ENCODE measurements around the gene CEBPA.

CEBPA gene

DNA sequence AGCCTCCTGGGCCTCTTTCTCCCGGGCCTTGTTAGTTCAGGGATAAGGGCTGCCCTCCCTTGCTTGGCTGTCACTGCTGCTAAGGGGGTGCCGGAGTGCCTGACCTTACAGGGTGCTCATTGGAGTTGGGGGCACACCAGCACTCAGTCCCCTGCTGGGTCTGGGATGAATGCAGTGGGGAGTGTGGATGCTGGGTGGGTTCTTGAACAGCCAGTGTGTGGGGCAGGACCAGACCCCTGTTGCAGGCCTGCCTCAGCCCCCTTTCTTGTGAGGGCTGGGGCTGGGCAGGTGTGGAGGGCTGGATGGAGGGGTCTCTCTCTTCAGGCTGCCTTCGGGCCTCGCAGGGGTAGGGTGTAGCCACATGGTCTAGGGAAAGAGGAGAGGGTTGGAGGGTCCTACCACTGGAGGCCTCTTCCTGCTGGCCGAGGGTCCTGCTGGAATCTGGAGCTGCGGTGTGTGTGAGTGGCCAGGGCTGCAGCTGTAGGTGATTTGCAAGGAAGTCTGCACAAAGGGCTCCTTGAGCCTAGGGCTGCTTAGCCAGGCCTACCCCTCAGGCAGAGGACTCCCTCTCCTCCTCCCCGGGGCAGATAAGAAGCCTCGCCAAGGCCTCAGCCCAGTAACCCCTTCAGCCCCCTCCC is 3.2 kb downstream of the CEBPA start:
- no peak overlapping the region for H2AFZ ChIP-seq (ENCODE audit: low read depth, low read length, severe bottlenecking)
- no peaks in the 10 kb centered on the region for H3K9me3 ChIP-seq (ENCODE audit: insufficient read depth, low read length)
- no peak for TF ChIP-seq EZH2phosphoT487 (conservative IDR thresholded peaks at IDR 0.05; ENCODE audit: low read length)
- TF ChIP-seq, protein P1, sequence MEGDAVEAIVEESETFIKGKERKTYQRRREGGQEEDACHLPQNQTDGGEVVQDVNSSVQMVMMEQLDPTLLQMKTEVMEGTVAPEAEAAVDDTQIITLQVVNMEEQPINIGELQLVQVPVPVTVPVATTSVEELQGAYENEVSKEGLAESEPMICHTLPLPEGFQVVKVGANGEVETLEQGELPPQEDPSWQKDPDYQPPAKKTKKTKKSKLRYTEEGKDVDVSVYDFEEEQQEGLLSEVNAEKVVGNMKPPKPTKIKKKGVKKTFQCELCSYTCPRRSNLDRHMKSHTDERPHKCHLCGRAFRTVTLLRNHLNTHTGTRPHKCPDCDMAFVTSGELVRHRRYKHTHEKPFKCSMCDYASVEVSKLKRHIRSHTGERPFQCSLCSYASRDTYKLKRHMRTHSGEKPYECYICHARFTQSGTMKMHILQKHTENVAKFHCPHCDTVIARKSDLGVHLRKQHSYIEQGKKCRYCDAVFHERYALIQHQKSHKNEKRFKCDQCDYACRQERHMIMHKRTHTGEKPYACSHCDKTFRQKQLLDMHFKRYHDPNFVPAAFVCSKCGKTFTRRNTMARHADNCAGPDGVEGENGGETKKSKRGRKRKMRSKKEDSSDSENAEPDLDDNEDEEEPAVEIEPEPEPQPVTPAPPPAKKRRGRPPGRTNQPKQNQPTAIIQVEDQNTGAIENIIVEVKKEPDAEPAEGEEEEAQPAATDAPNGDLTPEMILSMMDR (IDR thresholded peaks at IDR 0.05; ENCODE audit: insufficient read depth, low read length, poor library complexity, severe bottlenecking): no peak
- H3K9ac ChIP-seq (ENCODE audit: low read length): no peak overlapping the region
- H3K27ac ChIP-seq (ENCODE audit: low read depth, low read length): no peak overlapping the region
- H3K4me2 ChIP-seq (ENCODE audit: low read depth, low read length, poor library complexity, severe bottlenecking): no peak overlapping the region
- H3K36me3 ChIP-seq (ENCODE audit: low read length): no peaks in the 10 kb centered on the region
- no peaks in the 10 kb centered on the region for H4K20me1 ChIP-seq (ENCODE audit: low read depth, low read length)
- H3F3A ChIP-seq (ENCODE audit: insufficient read depth): no peaks in the 10 kb centered on the region
- no peaks in the 10 kb centered on the region for H3K79me2 ChIP-seq (ENCODE audit: insufficient read depth, low read length)
- H3K4me3 ChIP-seq (ENCODE audit: insufficient read depth, low read length, poor library complexity, severe bottlenecking): no peak overlapping the region
- no peaks in the 10 kb centered on the region for H3K27me3 ChIP-seq (ENCODE audit: low read length)
- H3K9me2 ChIP-seq (replicated peaks; ENCODE audit: insufficient read depth, low read length): no peaks in the 10 kb centered on the region

DNA sequence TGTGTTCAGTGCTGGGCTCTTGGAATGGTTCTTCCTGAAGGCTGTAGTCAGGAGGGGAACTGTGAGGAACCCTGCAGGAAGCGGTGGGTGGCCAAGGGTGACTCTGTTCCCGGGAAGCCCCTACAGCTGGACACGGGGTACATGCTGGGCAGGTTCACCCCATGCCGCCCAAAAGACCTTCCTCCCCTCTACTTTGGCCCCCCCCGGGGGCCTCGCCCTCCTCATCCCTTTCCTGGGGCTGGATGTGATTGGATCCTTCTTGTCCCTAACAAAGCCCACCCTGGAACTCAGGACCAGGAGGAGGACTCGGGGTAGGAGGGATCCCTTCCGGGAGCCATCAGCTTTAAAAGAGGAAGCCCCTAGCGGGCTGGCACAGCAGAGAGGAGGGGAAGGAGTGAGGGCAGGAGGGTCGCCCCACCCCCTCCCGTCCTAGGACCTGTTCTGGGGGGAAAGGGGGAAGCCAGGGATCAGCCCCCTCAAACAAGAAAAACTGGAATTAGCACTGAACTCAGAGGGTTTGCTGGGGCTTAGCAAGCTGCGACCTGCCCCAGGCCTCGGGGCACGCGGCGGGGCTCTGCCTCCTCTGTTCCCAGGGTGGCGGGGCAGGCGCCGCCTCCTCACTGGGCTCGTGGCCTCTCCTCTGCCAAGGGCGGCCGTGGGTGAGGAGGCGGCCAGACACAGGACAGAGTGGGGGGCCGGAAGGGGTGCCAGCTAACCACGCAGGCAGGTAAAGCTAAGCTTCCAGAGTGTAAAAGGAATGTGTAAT is 4.0 kb downstream of the CEBPA start:
- Histone ChIP-seq H2AFZ (ENCODE audit: low read depth, low read length, severe bottlenecking) (no peak overlapping the region), H3K9me3 (ENCODE audit: insufficient read depth, low read length) (no peaks in the 10 kb centered on the region), H3K9ac (ENCODE audit: low read length) (no peak overlapping the region), H3K36me3 (ENCODE audit: low read length) (no peaks in the 10 kb centered on the region), H3K27ac (ENCODE audit: low read depth, low read length) (no peak overlapping the region), H3K4me2 (ENCODE audit: low read depth, low read length, poor library complexity, severe bottlenecking) (no peak overlapping the region), H3K9me2 (replicated peaks; ENCODE audit: insufficient read depth, low read length) (no peaks in the 10 kb centered on the region), H4K20me1 (ENCODE audit: low read depth, low read length) (no peaks in the 10 kb centered on the region), H3K27me3 (ENCODE audit: low read length) (no peaks in the 10 kb centered on the region), H3K4me3 (ENCODE audit: insufficient read depth, low read length, poor library complexity, severe bottlenecking) (no peak overlapping the region), H3F3A (ENCODE audit: insufficient read depth) (no peaks in the 10 kb centered on the region), H3K79me2 (ENCODE audit: insufficient read depth, low read length) (no peaks in the 10 kb centered on the region)
- TF ChIP-seq EZH2phosphoT487 (conservative IDR thresholded peaks at IDR 0.05; ENCODE audit: low read length): no peak
- TF ChIP-seq, protein P1 (IDR thresholded peaks at IDR 0.05; ENCODE audit: insufficient read depth, low read length, poor library complexity, severe bottlenecking): no peak

DNA sequence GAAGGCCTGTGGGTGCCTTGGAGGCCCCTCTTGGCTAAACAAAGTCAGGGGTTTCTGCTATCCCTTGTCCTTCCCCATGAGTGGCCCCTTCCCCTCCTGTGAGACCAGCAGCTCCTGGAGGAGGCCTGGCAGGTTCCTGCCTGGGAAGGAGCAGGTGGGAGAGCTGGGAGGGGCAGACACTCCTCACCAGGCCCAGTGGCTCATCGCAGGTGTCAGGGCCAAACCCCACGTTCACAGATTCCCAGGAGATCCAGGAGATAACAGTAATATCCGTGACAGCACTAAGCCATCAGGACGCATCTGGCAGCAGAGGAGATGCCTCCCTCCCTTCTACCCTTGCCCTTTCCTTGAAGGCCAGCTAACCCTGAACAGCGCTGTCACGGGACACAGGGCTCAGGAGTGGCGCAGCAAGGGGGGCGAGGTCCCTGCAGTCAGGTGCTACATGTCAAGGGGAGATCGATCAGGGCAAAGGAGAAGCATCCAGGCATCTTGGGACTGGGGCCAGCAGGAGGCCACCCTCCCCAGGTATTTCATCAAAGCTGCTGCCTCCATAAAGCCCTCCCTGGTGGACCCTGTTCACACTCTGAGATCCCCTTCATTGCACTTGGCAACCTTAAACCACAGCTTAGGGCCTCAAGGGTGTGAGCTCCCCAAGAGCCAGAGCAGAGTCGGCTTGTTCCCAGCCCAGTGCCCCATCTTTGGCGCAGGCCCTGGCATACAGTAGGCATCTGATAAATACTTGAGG is 4.8 kb downstream of the CEBPA start:
- Histone ChIP-seq H3K27me3 (ENCODE audit: low read length) (no peaks in the 10 kb centered on the region), H3K9me3 (ENCODE audit: insufficient read depth, low read length) (no peaks in the 10 kb centered on the region), H2AFZ (ENCODE audit: low read depth, low read length, severe bottlenecking) (no peak overlapping the region), H3K36me3 (ENCODE audit: low read length) (no peaks in the 10 kb centered on the region), H3K4me2 (ENCODE audit: low read depth, low read length, poor library complexity, severe bottlenecking) (no peak overlapping the region), H3K27ac (ENCODE audit: low read depth, low read length) (no peak overlapping the region), H3K9me2 (replicated peaks; ENCODE audit: insufficient read depth, low read length) (no peaks in the 10 kb centered on the region), H3K79me2 (ENCODE audit: insufficient read depth, low read length) (no peaks in the 10 kb centered on the region), H3K4me3 (ENCODE audit: insufficient read depth, low read length, poor library complexity, severe bottlenecking) (no peak overlapping the region), H3F3A (ENCODE audit: insufficient read depth) (no peaks in the 10 kb centered on the region), H4K20me1 (ENCODE audit: low read depth, low read length) (no peaks in the 10 kb centered on the region), H3K9ac (ENCODE audit: low read length) (no peak overlapping the region)
- TF ChIP-seq EZH2phosphoT487 (conservative IDR thresholded peaks at IDR 0.05; ENCODE audit: low read length): no peak
- TF ChIP-seq, protein P1 (IDR thresholded peaks at IDR 0.05; ENCODE audit: insufficient read depth, low read length, poor library complexity, severe bottlenecking): no peak

Measured in SU-DHL-6 (cell line).